ENCODE measurements around the gene ROS1.

ROS1 gene

DNA sequence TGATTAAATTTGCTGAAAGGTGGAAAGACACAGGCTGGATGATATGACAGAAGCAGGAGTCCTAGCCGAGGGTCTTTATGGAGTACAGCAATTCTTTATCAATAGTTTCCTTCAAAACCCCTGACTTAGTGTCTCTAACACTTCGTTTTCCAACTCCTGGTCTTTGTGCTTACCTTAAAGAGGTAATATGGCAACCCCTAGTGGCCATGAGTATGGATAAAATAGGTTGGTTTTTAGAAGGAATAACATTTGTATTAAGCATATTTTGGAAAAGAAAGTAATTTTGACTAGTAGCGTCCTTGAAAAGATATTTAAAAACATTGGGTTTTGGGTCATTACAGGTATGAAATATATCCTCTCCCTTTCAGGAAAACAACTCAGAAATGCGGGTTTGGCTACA, 108.5 kb downstream of the ROS1 start:
- ATAC-seq = peak; percentile 71

DNA sequence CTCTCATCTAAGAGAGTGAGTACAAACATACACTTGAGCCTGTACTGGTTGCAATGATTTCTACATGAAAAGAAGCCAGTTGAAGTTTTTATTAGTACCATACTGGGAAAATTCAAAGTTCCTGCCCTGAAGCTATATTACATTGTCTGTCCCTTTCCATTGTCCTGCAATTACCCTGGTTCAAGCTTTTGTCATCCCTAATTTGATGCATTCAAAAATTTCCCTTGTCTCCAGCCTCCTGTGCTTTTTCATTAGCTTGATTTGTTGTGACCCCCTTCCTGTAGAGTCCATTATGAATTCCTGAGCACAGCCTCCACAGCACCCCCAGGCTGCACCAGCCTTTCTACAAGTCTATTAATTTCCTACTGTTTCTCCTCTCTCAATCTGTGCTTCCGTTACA, 114.0 kb downstream of the ROS1 start:
- no peak for ATAC-seq

More for the DNA sequence above, 108.5 kb downstream of the ROS1 start:
- no peak for TF ChIP-seq TOX (CRISPR knock-in tag; IDR thresholded peaks at IDR 0.05; ENCODE audit: borderline replicate concordance)
- TF ChIP-seq ZNF565 (CRISPR knock-in tag; conservative IDR thresholded peaks at IDR 0.05; ENCODE audit: low read depth) = no peak
- no peak for TF ChIP-seq ZNF8 (CRISPR knock-in tag; IDR thresholded peaks at IDR 0.05)
- TF ChIP-seq, protein P1, sequence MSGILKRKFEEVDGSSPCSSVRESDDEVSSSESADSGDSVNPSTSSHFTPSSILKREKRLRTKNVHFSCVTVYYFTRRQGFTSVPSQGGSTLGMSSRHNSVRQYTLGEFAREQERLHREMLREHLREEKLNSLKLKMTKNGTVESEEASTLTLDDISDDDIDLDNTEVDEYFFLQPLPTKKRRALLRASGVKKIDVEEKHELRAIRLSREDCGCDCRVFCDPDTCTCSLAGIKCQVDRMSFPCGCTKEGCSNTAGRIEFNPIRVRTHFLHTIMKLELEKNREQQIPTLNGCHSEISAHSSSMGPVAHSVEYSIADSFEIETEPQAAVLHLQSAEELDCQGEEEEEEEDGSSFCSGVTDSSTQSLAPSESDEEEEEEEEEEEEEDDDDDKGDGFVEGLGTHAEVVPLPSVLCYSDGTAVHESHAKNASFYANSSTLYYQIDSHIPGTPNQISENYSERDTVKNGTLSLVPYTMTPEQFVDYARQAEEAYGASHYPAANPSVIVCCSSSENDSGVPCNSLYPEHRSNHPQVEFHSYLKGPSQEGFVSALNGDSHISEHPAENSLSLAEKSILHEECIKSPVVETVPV (CRISPR knock-in tag; IDR thresholded peaks at IDR 0.05) = no peak
- no peak for TF ChIP-seq ZC3H10 (CRISPR knock-in tag; IDR thresholded peaks at IDR 0.05)
- TF ChIP-seq BACH2 (CRISPR knock-in tag; IDR thresholded peaks at IDR 0.05; ENCODE audit: borderline replicate concordance) = no peak
- TF ChIP-seq RARB (CRISPR knock-in tag; IDR thresholded peaks at IDR 0.05) = no peak
- TF ChIP-seq, protein P2, sequence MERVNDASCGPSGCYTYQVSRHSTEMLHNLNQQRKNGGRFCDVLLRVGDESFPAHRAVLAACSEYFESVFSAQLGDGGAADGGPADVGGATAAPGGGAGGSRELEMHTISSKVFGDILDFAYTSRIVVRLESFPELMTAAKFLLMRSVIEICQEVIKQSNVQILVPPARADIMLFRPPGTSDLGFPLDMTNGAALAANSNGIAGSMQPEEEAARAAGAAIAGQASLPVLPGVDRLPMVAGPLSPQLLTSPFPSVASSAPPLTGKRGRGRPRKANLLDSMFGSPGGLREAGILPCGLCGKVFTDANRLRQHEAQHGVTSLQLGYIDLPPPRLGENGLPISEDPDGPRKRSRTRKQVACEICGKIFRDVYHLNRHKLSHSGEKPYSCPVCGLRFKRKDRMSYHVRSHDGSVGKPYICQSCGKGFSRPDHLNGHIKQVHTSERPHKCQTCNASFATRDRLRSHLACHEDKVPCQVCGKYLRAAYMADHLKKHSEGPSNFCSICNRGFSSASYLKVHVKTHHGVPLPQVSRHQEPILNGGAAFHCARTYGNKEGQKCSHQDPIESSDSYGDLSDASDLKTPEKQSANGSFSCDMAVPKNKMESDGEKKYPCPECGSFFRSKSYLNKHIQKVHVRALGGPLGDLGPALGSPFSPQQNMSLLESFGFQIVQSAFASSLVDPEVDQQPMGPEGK (CRISPR knock-in tag; IDR thresholded peaks at IDR 0.05; ENCODE audit: borderline replicate concordance) = no peak
- TF ChIP-seq ESRRG (CRISPR knock-in tag; IDR thresholded peaks at IDR 0.05) = no peak
- no peak for TF ChIP-seq ZNF70 (CRISPR knock-in tag; IDR thresholded peaks at IDR 0.05)
- no peak for TF ChIP-seq CSDC2 (CRISPR knock-in tag; IDR thresholded peaks at IDR 0.05)
- TF ChIP-seq, protein P3, sequence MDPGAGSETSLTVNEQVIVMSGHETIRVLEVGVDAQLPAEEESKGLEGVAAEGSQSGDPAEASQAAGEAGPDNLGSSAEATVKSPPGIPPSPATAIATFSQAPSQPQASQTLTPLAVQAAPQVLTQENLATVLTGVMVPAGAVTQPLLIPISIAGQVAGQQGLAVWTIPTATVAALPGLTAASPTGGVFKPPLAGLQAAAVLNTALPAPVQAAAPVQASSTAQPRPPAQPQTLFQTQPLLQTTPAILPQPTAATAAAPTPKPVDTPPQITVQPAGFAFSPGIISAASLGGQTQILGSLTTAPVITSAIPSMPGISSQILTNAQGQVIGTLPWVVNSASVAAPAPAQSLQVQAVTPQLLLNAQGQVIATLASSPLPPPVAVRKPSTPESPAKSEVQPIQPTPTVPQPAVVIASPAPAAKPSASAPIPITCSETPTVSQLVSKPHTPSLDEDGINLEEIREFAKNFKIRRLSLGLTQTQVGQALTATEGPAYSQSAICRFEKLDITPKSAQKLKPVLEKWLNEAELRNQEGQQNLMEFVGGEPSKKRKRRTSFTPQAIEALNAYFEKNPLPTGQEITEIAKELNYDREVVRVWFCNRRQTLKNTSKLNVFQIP (CRISPR knock-in tag; IDR thresholded peaks at IDR 0.05; ENCODE audit: borderline replicate concordance, low read depth) = no peak

DNA sequence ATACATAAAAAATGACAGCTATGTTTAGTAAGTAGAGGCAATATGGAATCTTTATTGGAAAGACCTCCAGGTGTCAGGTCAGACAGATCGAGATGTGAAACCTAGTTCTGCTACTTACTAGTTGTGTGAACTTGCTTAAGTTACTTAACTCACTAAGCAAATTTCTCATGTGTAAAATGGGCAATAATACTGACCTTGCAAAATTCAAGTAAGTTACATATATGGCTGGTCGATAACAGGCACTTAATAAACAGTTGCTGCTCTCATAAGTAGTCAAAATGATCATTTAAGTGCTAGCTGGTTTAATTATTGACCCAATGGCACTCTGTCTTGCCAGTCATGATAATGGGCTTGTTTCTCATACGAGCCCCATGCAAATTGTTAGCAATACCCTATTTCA, 114.4 kb downstream of the ROS1 start:
- no peak for TF ChIP-seq ESRRG (CRISPR knock-in tag; IDR thresholded peaks at IDR 0.05)
- ATAC-seq = no peak

More for the DNA sequence above, 114.0 kb downstream of the ROS1 start:
- TF ChIP-seq ZFP30 (CRISPR knock-in tag; IDR thresholded peaks at IDR 0.05) = no peak

DNA sequence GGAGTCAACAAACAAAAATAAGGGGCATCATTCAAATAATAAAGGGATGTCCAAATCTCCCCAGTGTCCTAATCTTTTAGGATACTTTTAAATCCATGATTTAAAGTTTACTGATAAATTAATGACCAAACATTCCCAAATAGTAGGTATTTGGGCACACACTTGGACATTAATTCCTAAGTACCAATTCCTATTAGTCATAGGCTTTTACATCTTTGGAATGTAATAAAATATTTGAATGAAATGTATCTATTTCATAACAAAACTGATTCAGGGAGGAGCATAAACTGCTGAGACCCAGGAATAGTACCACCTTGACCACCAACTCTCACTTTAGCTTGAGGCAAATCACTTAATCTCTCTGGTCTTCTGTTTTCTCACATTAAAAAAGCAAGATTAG, 116.1 kb downstream of the ROS1 start:
- no peak for ATAC-seq
- TF ChIP-seq GLIS3 (CRISPR knock-in tag; IDR thresholded peaks at IDR 0.05) (no peak), ARNTL (CRISPR knock-in tag; IDR thresholded peaks at IDR 0.05; ENCODE audit: borderline replicate concordance, low read depth) (no peak), ZNF565 (CRISPR knock-in tag; conservative IDR thresholded peaks at IDR 0.05; ENCODE audit: low read depth) (no peak), CSDC2 (CRISPR knock-in tag; IDR thresholded peaks at IDR 0.05) (no peak), SNAI2 (CRISPR knock-in tag; IDR thresholded peaks at IDR 0.05) (no peak), TCF4 (CRISPR knock-in tag; IDR thresholded peaks at IDR 0.05; ENCODE audit: borderline replicate concordance) (no peak), TOX (CRISPR knock-in tag; IDR thresholded peaks at IDR 0.05; ENCODE audit: borderline replicate concordance) (no peak), ESRRG (CRISPR knock-in tag; IDR thresholded peaks at IDR 0.05) (no peak), ZNF8 (CRISPR knock-in tag; IDR thresholded peaks at IDR 0.05) (no peak), ZFP3 (CRISPR knock-in tag; IDR thresholded peaks at IDR 0.05) (no peak), ZFP30 (CRISPR knock-in tag; IDR thresholded peaks at IDR 0.05) (no peak), PPARA (CRISPR knock-in tag; IDR thresholded peaks at IDR 0.05; ENCODE audit: borderline replicate concordance) (no peak), OSR1 (CRISPR knock-in tag; IDR thresholded peaks at IDR 0.05) (no peak), ISL1 (CRISPR knock-in tag; IDR thresholded peaks at IDR 0.05) (no peak), ZC3H10 (CRISPR knock-in tag; IDR thresholded peaks at IDR 0.05) (no peak)
- TF ChIP-seq, protein P4, sequence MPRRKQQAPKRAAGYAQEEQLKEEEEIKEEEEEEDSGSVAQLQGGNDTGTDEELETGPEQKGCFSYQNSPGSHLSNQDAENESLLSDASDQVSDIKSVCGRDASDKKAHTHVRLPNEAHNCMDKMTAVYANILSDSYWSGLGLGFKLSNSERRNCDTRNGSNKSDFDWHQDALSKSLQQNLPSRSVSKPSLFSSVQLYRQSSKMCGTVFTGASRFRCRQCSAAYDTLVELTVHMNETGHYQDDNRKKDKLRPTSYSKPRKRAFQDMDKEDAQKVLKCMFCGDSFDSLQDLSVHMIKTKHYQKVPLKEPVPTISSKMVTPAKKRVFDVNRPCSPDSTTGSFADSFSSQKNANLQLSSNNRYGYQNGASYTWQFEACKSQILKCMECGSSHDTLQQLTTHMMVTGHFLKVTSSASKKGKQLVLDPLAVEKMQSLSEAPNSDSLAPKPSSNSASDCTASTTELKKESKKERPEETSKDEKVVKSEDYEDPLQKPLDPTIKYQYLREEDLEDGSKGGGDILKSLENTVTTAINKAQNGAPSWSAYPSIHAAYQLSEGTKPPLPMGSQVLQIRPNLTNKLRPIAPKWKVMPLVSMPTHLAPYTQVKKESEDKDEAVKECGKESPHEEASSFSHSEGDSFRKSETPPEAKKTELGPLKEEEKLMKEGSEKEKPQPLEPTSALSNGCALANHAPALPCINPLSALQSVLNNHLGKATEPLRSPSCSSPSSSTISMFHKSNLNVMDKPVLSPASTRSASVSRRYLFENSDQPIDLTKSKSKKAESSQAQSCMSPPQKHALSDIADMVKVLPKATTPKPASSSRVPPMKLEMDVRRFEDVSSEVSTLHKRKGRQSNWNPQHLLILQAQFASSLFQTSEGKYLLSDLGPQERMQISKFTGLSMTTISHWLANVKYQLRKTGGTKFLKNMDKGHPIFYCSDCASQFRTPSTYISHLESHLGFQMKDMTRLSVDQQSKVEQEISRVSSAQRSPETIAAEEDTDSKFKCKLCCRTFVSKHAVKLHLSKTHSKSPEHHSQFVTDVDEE (CRISPR knock-in tag; IDR thresholded peaks at IDR 0.05) = no peak
- TF ChIP-seq, protein P5, sequence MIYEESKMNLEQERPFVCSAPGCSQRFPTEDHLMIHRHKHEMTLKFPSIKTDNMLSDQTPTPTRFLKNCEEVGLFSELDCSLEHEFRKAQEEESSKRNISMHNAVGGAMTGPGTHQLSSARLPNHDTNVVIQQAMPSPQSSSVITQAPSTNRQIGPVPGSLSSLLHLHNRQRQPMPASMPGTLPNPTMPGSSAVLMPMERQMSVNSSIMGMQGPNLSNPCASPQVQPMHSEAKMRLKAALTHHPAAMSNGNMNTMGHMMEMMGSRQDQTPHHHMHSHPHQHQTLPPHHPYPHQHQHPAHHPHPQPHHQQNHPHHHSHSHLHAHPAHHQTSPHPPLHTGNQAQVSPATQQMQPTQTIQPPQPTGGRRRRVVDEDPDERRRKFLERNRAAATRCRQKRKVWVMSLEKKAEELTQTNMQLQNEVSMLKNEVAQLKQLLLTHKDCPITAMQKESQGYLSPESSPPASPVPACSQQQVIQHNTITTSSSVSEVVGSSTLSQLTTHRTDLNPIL (CRISPR knock-in tag; IDR thresholded peaks at IDR 0.05; ENCODE audit: low read depth) = no peak
- TF ChIP-seq, protein P3 (CRISPR knock-in tag; IDR thresholded peaks at IDR 0.05; ENCODE audit: borderline replicate concordance, low read depth) = no peak
- TF ChIP-seq, protein P2 (CRISPR knock-in tag; IDR thresholded peaks at IDR 0.05; ENCODE audit: borderline replicate concordance) = no peak
